Ovary (tissue), 3 donors: ENCODE measurements around the gene HOXA4.

Experiments
- EP300 ChIP-seq: sonication (generic); formaldehyde crosslinking; IDR thresholded peaks from one replicate; pipeline ENCODE4 v1.6.1; 2017; ENCODE audit warnings: antibody characterized with exemption
- POLR2A ChIP-seq: fragments of 450-650 bp; IDR thresholded peaks from one replicate; pipeline ENCODE4 v1.6.1; 2017; ENCODE audit warnings: antibody characterized with exemption, mild to moderate bottlenecking, moderate library complexity
- TF ChIP-seq, protein P1 (sequence below), 3 donors: fragments of 450-650 bp in 2 of 3; fragments of 200-600 bp in 1 of 3; IDR thresholded peaks; one replicate each; pipeline versions ENCODE4 v1.5.1 to v1.8.0; 2016 to 2022; ENCODE audit warnings: antibody characterized with exemption in 3 of 3, mild to moderate bottlenecking in 1 of 3
- donor health status: DM: no; HTN: no; CAD: no.

DNA sequence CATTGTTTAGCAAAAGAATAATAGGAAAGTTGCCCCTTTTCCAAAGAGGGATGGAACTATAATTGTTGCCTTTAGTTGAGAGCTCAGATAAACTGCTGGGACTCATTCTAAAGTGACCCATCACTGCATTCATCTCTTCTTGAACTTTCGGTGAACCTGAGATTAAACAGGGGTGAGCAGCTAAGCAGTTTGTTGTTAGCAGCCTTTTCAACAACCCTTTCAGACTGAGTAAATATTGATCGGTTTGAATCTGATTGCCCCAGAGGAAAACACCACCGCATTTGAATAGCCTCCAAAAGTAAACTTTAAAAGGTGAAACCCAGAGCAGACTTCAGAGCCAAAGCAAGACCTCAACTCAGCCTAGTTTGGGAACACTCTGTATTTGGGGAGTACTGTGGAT, 39.5 kb downstream of the HOXA4 start:
- TF ChIP-seq POLR2A = no peak
- TF ChIP-seq, protein P1, sequence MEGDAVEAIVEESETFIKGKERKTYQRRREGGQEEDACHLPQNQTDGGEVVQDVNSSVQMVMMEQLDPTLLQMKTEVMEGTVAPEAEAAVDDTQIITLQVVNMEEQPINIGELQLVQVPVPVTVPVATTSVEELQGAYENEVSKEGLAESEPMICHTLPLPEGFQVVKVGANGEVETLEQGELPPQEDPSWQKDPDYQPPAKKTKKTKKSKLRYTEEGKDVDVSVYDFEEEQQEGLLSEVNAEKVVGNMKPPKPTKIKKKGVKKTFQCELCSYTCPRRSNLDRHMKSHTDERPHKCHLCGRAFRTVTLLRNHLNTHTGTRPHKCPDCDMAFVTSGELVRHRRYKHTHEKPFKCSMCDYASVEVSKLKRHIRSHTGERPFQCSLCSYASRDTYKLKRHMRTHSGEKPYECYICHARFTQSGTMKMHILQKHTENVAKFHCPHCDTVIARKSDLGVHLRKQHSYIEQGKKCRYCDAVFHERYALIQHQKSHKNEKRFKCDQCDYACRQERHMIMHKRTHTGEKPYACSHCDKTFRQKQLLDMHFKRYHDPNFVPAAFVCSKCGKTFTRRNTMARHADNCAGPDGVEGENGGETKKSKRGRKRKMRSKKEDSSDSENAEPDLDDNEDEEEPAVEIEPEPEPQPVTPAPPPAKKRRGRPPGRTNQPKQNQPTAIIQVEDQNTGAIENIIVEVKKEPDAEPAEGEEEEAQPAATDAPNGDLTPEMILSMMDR (IDR thresholded peaks at IDR 0.05) = no peak
- no peak for TF ChIP-seq EP300
